ENCODE data around the gene TMEM91.
A peak's percentile ranks its signal among the peaks of the same experiment; 100 is the strongest.
"Not testable (repeated sequence)": the region's sequence is repeated elsewhere in the genome, so short reads cannot be mapped to it uniquely, and the experiment has no call there.

Gene TMEM91

GRCh38 chr19:41381536-41381935 is 5.2 kb downstream of the TMEM91 start:
- DNase-seq, result not testable (repeated sequence)

- DNase-seq, result no peak
Measured at GRCh38 chr19:41384351-41384750, 8.0 kb downstream of the TMEM91 start.

- DNase-seq, result no peak
Measured at GRCh38 chr19:41386442-41386841, 10.1 kb downstream of the TMEM91 start.

- DNase-seq, result no peak
Measured at GRCh38 chr19:41391618-41392017, 15.3 kb downstream of the TMEM91 start.

- DNase-seq, result no peak
Measured at GRCh38 chr19:41392775-41393174, 16.4 kb downstream of the TMEM91 start.

- no peak for DNase-seq
Measured at GRCh38 chr19:41395355-41395754, 19.0 kb downstream of the TMEM91 start.

GRCh38 chr19:41397086-41398049 is 21.0 kb downstream of the TMEM91 start, which contains the start of the genes BCKDHA and EXOSC5:
Gene BCKDHA, plus strand, starts transcription at chr19:41397818. Its CDS starts 10 bp downstream, at chr19:41397828.
Gene EXOSC5, minus strand, starts transcription at chr19:41397359. Its CDS starts 31 bp downstream, at chr19:41397328.
- peak; percentile 100 for DNase-seq

- DNase-seq, result no peak
Measured at GRCh38 chr19:41398050-41398418, 21.7 kb downstream of the TMEM91 start.

- DNase-seq, result peak; percentile 28
Measured at GRCh38 chr19:41398598-41398997, 22.3 kb downstream of the TMEM91 start.

- DNase-seq, result no peak
Measured at GRCh38 chr19:41399091-41399490, 22.8 kb downstream of the TMEM91 start.

GRCh38 chr19:41399525-41399924 is 23.2 kb downstream of the TMEM91 start:
- DNase-seq, result no peak

GRCh38 chr19:41401483-41401882 is 25.1 kb downstream of the TMEM91 start:
- no peak for DNase-seq

- no peak for DNase-seq
Measured at GRCh38 chr19:41402010-41402409, 25.7 kb downstream of the TMEM91 start.

GRCh38 chr19:41403181-41403970 is 27.0 kb downstream of the TMEM91 start:
- DNase-seq, result no peak

- no peak for DNase-seq
Measured at GRCh38 chr19:41405776-41406175, 29.4 kb downstream of the TMEM91 start.

- DNase-seq, result no peak
Measured at GRCh38 chr19:41407271-41407670, 30.9 kb downstream of the TMEM91 start.

- no peak for DNase-seq
Measured at GRCh38 chr19:41408256-41408655, 31.9 kb downstream of the TMEM91 start.

- DNase-seq, result not testable (repeated sequence)
Measured at GRCh38 chr19:41408846-41409245, 32.5 kb downstream of the TMEM91 start.

- no peak for DNase-seq
Measured at GRCh38 chr19:41409288-41409687, 33.0 kb downstream of the TMEM91 start.

GRCh38 chr19:41410336-41411054 is 34.2 kb downstream of the TMEM91 start:
- no peak for DNase-seq

GRCh38 chr19:41411100-41411967 is 35.0 kb downstream of the TMEM91 start:
- no peak for DNase-seq

GRCh38 chr19:41411968-41412265 is 35.6 kb downstream of the TMEM91 start:
- DNase-seq, result no peak
